GM10248 (cell line): Measurements from ENCODE around the gene TUT7.
A peak's percentile ranks its signal among the peaks of the same experiment; 100 is the strongest.

ENCODE experiments used
- CTCF ChIA-PET: fragments of 300-600 bp; sonication (Branson Sonifier 250); formaldehyde crosslinking; extraction: SDS; loops from one replicate; lab custom pipeline; 2021; ENCODE audit warnings: antibody characterized with exemption; lab: Yijun Ruan, JAX
- POLR2A ChIA-PET: fragments of 350-650 bp; sonication (Branson Sonifier 250); formaldehyde crosslinking; extraction: SDS; loops from one replicate; lab custom pipeline; 2020; ENCODE audit warnings: antibody characterized with exemption; lab: Yijun Ruan, JAX
- DNase-seq: peaks from one replicate; pipeline ENCODE4 v3.0.0; 2012; ENCODE audit errors: extremely low spot score
- CTCF ChIP-seq: IDR thresholded peaks from 2 replicates; pipeline ENCODE4 v1.5.1; 2012; ENCODE audit warnings: mild to moderate bottlenecking, low read depth; ENCODE audit errors: extremely low read depth, missing control alignments, control extremely low read depth

The TUT7 gene

GRCh38 chr9:86246752-86247161, 107.5 kb downstream of the TUT7 start:
- ChIA-PET CTCF (interaction anchor here (0.9 to 3.7 kb wide), 5 partner anchors 15 to 636 kb away, joined by 3 to 22 read pairs (median 3); no protein-coding TSS in a partner anchor), POLR2A (no interaction called here)
- TF ChIP-seq CTCF: peak; percentile 50
- peak; percentile 45 for DNase-seq

DNA sequence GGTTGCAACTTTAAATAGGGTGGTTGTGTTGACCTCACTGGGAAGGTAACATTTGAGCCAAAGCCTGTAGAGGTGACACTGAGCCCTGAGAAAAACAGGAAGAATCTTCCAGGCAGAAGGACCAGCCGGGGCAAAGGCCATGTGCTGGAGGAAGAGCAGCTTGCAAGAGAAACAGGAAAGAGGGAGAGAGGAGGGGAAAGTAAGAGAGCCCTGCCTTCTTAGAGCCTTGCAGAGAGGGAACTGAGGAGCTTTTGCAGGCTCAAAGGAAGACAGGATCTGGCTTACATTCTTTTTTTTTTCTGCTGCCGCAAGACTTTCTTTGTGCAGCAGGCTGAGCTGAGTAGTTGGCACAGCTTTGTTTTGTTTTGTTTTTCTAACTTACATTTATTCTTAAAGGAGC, 112.1 kb downstream of the TUT7 start:
- ChIA-PET POLR2A (no interaction called here), CTCF (interaction anchor here (0.7 to 3.6 kb wide), 4 partner anchors 13 to 39 kb away, joined by 3 to 22 read pairs (median 3); no protein-coding TSS in a partner anchor)
- no peak for DNase-seq
- TF ChIP-seq CTCF: no peak

GRCh38 chr9:86241216-86241615, 113.0 kb downstream of the TUT7 start:
- DNase-seq: no peak
- CTCF ChIA-PET: interaction anchor here (0.8 to 3.6 kb wide), 3 partner anchors 16 to 39 kb away, joined by 3 to 22 read pairs (median 4); no protein-coding TSS in a partner anchor
- no peak for TF ChIP-seq CTCF
- POLR2A ChIA-PET: no interaction called here

- ChIA-PET POLR2A (no interaction called here), CTCF (interaction anchor here (1.0 to 3.6 kb wide), 6 partner anchors 10 to 39 kb away, joined by 3 to 22 read pairs (median 4); no protein-coding TSS in a partner anchor)
- DNase-seq: no peak
- TF ChIP-seq CTCF: no peak
These were observed 115.1 kb downstream of the TUT7 start for GRCh38 chr9:86238861-86239770.
